ENCODE measurements around the gene NEK7.

Gene NEK7

DNA sequence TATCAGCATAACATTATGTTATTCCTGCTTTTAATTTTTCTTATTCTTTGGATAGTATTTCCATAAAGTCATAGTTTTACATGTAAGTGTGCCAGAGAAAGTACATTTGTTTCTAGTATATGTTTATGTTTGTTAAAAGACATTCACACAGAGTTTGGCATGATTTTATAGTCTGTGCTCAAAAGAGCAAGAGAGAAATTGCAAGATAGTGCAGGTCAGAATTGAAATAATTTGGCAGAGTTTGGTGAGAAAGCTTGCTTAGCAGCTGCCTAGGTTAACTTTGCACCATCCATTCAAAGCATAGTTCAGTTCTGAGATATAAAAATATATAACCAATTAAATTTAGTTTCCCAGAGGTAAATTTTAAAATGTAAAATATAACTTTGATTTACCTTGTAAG lies 17.0 kb downstream of the NEK7 start:
- no peak for DNase-seq (ENCODE audit: low read depth, low spot score)
- TF ChIP-seq, protein P1, sequence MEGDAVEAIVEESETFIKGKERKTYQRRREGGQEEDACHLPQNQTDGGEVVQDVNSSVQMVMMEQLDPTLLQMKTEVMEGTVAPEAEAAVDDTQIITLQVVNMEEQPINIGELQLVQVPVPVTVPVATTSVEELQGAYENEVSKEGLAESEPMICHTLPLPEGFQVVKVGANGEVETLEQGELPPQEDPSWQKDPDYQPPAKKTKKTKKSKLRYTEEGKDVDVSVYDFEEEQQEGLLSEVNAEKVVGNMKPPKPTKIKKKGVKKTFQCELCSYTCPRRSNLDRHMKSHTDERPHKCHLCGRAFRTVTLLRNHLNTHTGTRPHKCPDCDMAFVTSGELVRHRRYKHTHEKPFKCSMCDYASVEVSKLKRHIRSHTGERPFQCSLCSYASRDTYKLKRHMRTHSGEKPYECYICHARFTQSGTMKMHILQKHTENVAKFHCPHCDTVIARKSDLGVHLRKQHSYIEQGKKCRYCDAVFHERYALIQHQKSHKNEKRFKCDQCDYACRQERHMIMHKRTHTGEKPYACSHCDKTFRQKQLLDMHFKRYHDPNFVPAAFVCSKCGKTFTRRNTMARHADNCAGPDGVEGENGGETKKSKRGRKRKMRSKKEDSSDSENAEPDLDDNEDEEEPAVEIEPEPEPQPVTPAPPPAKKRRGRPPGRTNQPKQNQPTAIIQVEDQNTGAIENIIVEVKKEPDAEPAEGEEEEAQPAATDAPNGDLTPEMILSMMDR (IDR thresholded peaks at IDR 0.05; ENCODE audit: low read depth, low read length): no peak
- in situ Hi-C loops (cut with HindIII; ENCODE audit: low sequenced_read_pairs): no loop called here
- no peak overlapping the region for H3K4me3 ChIP-seq (ENCODE audit: low read depth, low read length)

DNA sequence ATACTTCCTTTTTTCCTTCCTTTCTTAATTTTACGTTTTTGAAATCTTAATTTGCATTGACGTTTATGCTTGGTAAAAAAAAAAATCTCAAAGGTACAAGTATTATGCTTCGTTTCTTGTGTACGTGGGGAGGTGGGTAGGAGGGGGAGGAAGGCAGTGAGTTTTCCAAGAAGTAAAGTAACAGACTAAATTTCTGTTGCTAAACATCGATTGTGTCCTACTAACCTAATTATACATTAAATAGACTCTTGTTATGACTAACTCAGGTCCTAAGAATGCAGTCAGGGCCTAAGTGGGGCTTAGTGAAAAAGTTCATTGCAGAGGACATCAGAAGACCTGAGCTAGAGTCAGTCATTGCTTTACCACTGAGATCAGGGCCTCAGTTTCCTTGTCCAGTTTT lies 17.5 kb downstream of the NEK7 start:
- DNase-seq (ENCODE audit: low read depth, low spot score): no peak
- TF ChIP-seq, protein P1 (IDR thresholded peaks at IDR 0.05; ENCODE audit: low read depth, low read length): no peak
- H3K4me3 ChIP-seq (ENCODE audit: low read depth, low read length): no peak overlapping the region
- in situ Hi-C loops (cut with HindIII; ENCODE audit: low sequenced_read_pairs): no loop called here

DNA sequence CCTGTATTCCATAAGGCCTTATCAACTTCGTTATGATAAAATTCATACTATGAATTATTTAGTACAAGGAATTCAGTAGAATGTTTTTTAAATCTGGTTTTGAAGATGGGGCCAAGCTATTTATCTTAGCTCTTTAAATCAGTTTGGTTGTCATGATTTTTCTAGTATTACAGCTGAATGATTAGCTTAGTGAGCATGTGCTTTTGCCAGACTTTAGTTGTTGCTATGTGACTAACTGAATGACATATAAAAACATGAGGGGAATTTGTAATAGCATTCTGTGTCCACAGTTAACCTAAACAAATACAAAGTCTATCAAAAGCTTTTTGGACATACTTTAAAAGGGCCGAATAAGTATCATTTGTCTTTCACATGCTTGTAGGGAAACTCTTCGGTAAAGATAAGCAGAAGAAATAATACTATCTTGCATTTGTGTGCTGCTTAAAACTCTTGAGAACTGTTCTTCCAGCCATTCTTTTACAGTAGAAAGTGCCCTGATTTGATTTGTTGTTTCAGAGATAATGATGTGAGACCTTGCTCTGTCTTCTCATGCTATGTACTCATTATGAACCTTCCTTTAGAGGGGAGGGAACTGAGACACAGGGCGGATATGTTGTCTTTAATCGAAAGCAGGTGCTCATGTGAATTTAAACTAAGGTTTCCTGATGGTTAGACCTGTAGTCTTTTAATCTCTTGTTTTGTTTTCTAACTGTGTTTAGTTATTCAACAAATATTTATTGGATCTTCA lies 18.8 kb downstream of the NEK7 start:
- H3K4me3 ChIP-seq (ENCODE audit: low read depth, low read length): no peak overlapping the region
- peak; percentile 55 for DNase-seq (ENCODE audit: low read depth, low spot score)
- TF ChIP-seq, protein P1 (IDR thresholded peaks at IDR 0.05; ENCODE audit: low read depth, low read length): no peak
- in situ Hi-C loops (cut with HindIII; ENCODE audit: low sequenced_read_pairs): no loop called here

DNA sequence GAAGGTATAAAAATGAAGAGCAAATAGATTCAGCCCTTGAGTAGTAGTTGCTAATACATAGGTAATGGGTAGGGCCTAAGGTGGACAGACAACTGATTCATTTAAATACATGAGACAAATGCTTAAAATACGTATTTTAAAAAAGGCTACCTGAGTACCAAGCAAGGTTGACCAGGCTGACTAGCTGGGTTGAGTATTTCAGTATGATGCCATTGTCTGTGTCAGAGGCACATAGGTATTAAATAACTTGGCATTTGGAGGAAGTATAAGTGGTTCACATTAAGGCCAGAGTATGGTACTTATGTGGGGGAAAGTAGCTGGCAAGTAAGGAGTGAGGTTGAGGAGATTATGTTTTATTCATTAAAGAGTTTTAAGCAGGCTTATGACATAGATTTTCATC lies 19.4 kb downstream of the NEK7 start:
- DNase-seq (ENCODE audit: low read depth, low spot score): no peak
- no peak overlapping the region for H3K4me3 ChIP-seq (ENCODE audit: low read depth, low read length)
- in situ Hi-C loops (cut with HindIII; ENCODE audit: low sequenced_read_pairs): no loop called here
- TF ChIP-seq, protein P1 (IDR thresholded peaks at IDR 0.05; ENCODE audit: low read depth, low read length): no peak

DNA sequence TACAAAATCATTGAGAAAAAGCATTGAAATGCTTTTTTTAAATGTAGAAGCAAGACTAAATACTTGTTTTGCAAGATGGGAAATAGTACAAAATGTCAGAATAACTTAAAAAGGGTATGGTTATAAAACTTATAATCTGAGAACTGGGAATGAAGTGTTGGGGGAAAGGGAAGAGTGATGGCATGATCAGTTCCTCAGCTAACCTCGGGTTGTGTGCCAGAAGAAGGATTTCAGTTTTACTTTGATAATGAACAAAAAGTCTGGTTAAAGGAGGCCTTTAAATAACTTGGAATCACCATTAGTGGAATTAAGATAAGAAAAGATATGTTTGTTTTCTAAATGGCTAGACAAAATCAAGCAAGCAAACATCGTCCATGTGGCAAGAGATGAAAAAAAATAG lies 20.7 kb downstream of the NEK7 start:
- no peak for DNase-seq (ENCODE audit: low read depth, low spot score)
- H3K4me3 ChIP-seq (ENCODE audit: low read depth, low read length): no peak overlapping the region
- in situ Hi-C loops (cut with HindIII; ENCODE audit: low sequenced_read_pairs): no loop called here
- TF ChIP-seq, protein P1 (IDR thresholded peaks at IDR 0.05; ENCODE audit: low read depth, low read length): no peak

DNA sequence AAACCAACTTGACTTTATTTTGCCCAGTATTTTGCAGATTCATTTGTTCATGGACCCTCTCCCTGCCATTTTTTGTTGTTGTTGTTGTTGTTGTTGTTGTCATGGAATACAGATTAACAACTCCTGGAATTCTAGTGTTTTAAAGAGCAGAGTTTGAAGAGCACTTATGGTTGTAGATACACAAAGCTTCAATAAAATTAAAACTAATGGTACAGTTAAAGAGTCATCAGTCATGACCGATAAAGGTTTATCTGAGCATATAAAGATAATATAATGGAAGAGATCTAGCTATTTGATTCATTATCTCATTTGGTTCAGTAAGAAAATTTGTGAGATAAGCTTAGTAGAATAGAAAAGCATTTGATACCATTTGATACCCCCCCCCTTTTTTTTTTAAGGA lies 21.8 kb downstream of the NEK7 start:
- TF ChIP-seq, protein P1 (IDR thresholded peaks at IDR 0.05; ENCODE audit: low read depth, low read length): no peak
- DNase-seq (ENCODE audit: low read depth, low spot score): no peak
- in situ Hi-C loops (cut with HindIII; ENCODE audit: low sequenced_read_pairs): no loop called here
- H3K4me3 ChIP-seq (ENCODE audit: low read depth, low read length): no peak overlapping the region

Data from astrocyte of the spinal cord (primary cell).